Activated CD8-positive, alpha-beta T cell treated with anti-CD3 and anti-CD28 coated beads for 36 hours (primary cell): ENCODE data around the gene EYS. TPM values are rescaled to one million over a fixed set of nuclear protein-coding genes. Genes with fewer than 3 reads are reported as not detected.
A peak's percentile ranks its signal among the peaks of the same experiment; 100 is the strongest.

Experiments
- ATAC-seq: fragments of 200-7000 bp; cut with Tn5 transposase; one replicate; pipeline ENCODE4 v1.10.0; 2021; ENCODE audit warnings: mild to moderate bottlenecking, moderate library complexity
- CTCF ChIA-PET: fragments of 350-600 bp; sonication (Branson Sonifier 250); formaldehyde crosslinking; loops from one replicate; lab custom pipeline; 2021; ENCODE audit warnings: antibody characterized with exemption; lab: Charles Lee
- POLR2A ChIA-PET: fragments of 350-600 bp; sonication (Branson Sonifier 250); formaldehyde crosslinking; loops from one replicate; lab custom pipeline; 2021; ENCODE audit warnings: antibody characterized with exemption; lab: Charles Lee
- DNase-seq: peaks from one replicate; pipeline ENCODE4 v3.0.0-alpha.2; 2020
- H3K27ac Mint-ChIP-seq: one replicate; pipeline ENCODE4 v1.8.0; 2021; ENCODE audit warnings: mild to moderate bottlenecking, mixed read lengths
- H3K27me3 Mint-ChIP-seq: one replicate; pipeline ENCODE4 v1.8.0; 2021; ENCODE audit warnings: mixed read lengths
- H3K36me3 Mint-ChIP-seq: one replicate; pipeline ENCODE4 v1.8.0; 2021; ENCODE audit warnings: low read depth, mixed read lengths
- H3K4me1 Mint-ChIP-seq: one replicate; pipeline ENCODE4 v1.8.0; 2021; ENCODE audit warnings: low read depth, mixed read lengths
- H3K4me3 Mint-ChIP-seq: one replicate; pipeline ENCODE4 v1.8.0; 2021; ENCODE audit warnings: mild to moderate bottlenecking, moderate library complexity, mixed read lengths
- H3K9me3 Mint-ChIP-seq: one replicate; pipeline ENCODE4 v1.8.0; 2021; ENCODE audit warnings: mixed read lengths
- intact Hi-C: fragments of 100-400 bp; cut with micrococcal nuclease; formaldehyde crosslinking; loops from one replicate; pipeline ENCODE4 v1.10.0; 2022
- total RNA-seq, 2 experiments: library from RNA; stranded (reverse); gene quantifications; one replicate each; pipeline ENCODE4 v1.2.3, GENCODE V29; 2021
- TF ChIP-seq, protein P1 (sequence below): fragments of 200-600 bp; IDR thresholded peaks from one replicate; pipeline ENCODE4 v1.8.0; 2022; ENCODE audit warnings: antibody characterized with exemption, mild to moderate bottlenecking

EYS gene
- total RNA-seq, 2 experiments from 2014 or later: not detected

DNA sequence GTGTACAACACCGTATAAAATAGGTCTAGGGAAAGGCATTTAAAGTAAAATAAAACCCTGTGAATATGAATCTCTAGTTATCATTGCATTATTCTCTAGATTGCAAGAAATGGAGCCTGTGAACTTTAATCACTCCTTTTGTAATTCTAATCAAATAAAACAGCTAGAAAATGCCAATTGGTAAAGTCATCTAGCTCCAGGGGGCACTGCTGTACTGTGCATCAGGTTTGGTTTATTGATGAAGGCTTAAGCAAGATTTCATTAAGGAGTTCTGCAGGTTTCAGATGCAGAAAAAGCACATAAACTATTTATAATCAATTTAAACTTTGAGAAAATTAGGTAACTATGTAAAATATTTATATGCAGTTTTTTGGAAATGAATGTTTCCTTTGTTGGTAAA is 1426.5 kb downstream of the EYS start:
- ATAC-seq (no peak), DNase-seq (peak; percentile 14)
- Mint-ChIP-seq H3K27me3 (no peaks in the 10 kb centered on the region), H3K27ac (no peak overlapping the region), H3K9me3 (peaks cover 2% of the 10 kb centered on the region), H3K36me3 (no peaks in the 10 kb centered on the region), H3K4me1 (no peaks in the 10 kb centered on the region), H3K4me3 (no peak overlapping the region)
- ChIA-PET CTCF (no interaction called here), POLR2A (no interaction called here)
- TF ChIP-seq, protein P1, sequence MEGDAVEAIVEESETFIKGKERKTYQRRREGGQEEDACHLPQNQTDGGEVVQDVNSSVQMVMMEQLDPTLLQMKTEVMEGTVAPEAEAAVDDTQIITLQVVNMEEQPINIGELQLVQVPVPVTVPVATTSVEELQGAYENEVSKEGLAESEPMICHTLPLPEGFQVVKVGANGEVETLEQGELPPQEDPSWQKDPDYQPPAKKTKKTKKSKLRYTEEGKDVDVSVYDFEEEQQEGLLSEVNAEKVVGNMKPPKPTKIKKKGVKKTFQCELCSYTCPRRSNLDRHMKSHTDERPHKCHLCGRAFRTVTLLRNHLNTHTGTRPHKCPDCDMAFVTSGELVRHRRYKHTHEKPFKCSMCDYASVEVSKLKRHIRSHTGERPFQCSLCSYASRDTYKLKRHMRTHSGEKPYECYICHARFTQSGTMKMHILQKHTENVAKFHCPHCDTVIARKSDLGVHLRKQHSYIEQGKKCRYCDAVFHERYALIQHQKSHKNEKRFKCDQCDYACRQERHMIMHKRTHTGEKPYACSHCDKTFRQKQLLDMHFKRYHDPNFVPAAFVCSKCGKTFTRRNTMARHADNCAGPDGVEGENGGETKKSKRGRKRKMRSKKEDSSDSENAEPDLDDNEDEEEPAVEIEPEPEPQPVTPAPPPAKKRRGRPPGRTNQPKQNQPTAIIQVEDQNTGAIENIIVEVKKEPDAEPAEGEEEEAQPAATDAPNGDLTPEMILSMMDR: no peak
- intact Hi-C loops: no loop called here

GRCh38 chr6:64270083-64270482 is 1436.9 kb downstream of the EYS start:
- H3K4me1 Mint-ChIP-seq: no peaks in the 10 kb centered on the region
- H3K27ac Mint-ChIP-seq: no peak overlapping the region
- ATAC-seq (no peak), DNase-seq (no peak)
- no peak overlapping the region for H3K4me3 Mint-ChIP-seq
- ChIA-PET POLR2A (no interaction called here), CTCF (no interaction called here)
- H3K27me3 Mint-ChIP-seq: no peaks in the 10 kb centered on the region
- TF ChIP-seq, protein P1: no peak
- H3K9me3 Mint-ChIP-seq: peaks cover 5% of the 10 kb centered on the region
- intact Hi-C loops: no loop called here
- H3K36me3 Mint-ChIP-seq: no peaks in the 10 kb centered on the region

GRCh38 chr6:64266351-64266821 is 1440.6 kb downstream of the EYS start:
- TF ChIP-seq, protein P1: no peak
- Mint-ChIP-seq H3K4me3 (no peak overlapping the region), H3K36me3 (no peaks in the 10 kb centered on the region), H3K9me3 (peaks cover 5% of the 10 kb centered on the region), H3K27me3 (no peaks in the 10 kb centered on the region), H3K4me1 (no peaks in the 10 kb centered on the region), H3K27ac (no peak overlapping the region)
- CTCF ChIA-PET: interaction anchor here (1.3 kb wide), 1 partner anchor 9 kb away, joined by 4 read pairs; no protein-coding TSS in a partner anchor
- DNase-seq (no peak), ATAC-seq (no peak)
- POLR2A ChIA-PET: interaction anchor here (0.6 kb wide), 1 partner anchor 1343 kb away, joined by 3 read pairs; no protein-coding TSS in a partner anchor
- intact Hi-C loops: no loop called here

GRCh38 chr6:64263778-64264177 is 1443.2 kb downstream of the EYS start:
- CTCF ChIA-PET: no interaction called here
- no peak overlapping the region for H3K4me3 Mint-ChIP-seq
- TF ChIP-seq, protein P1: no peak
- POLR2A ChIA-PET: no interaction called here
- no peak for ATAC-seq
- no peaks in the 10 kb centered on the region for H3K4me1 Mint-ChIP-seq
- H3K36me3 Mint-ChIP-seq: no peaks in the 10 kb centered on the region
- no peak for DNase-seq
- no peaks in the 10 kb centered on the region for H3K27me3 Mint-ChIP-seq
- intact Hi-C loops: no loop called here
- no peak overlapping the region for H3K27ac Mint-ChIP-seq
- H3K9me3 Mint-ChIP-seq: peaks cover 5% of the 10 kb centered on the region

GRCh38 chr6:64259372-64259771 is 1447.7 kb downstream of the EYS start:
- H3K4me3 Mint-ChIP-seq: no peak overlapping the region

More at GRCh38 chr6:64259372-64259771, 1447.7 kb downstream of the EYS start:
- ChIA-PET CTCF (no interaction called here), POLR2A (no interaction called here)
- Mint-ChIP-seq H3K36me3 (no peaks in the 10 kb centered on the region), H3K27ac (no peak overlapping the region), H3K27me3 (no peaks in the 10 kb centered on the region), H3K9me3 (no peaks in the 10 kb centered on the region), H3K4me1 (no peaks in the 10 kb centered on the region)
- intact Hi-C loops: no loop called here
- ATAC-seq: no peak
- TF ChIP-seq, protein P1: no peak
- DNase-seq: no peak
